HepG2 (cell line): ENCODE results near the gene RNPS1. TPM values are rescaled to one million over a fixed set of nuclear protein-coding genes. Genes with fewer than 3 reads are reported as not detected.

Experiments
- ATAC-seq: fragments of 200-7000 bp; cut with Tn5 transposase; 3 replicates; pipeline ENCODE4 v1.9.1; 2020; ENCODE audit warnings: mild to moderate bottlenecking, moderate library complexity
- BruUV-seq: library from RNA; stranded (reverse); fragments of 400-500 nt; replicated peaks from 2 replicates; lab custom pipeline; 2021; lab: Mats Ljungman, UMichigan
- CTCF ChIA-PET: fragments of 300-600 bp; formaldehyde crosslinking; extraction: SDS; loops from one replicate; lab custom pipeline; 2021; ENCODE audit warnings: low total read pairs, inconsistent platforms, low intra/inter-chr PET ratio; lab: Yijun Ruan, JAX
- POLR2A ChIA-PET: fragments of 350-600 bp; sonication (Branson Sonifier 250); formaldehyde crosslinking; loops from one replicate; lab custom pipeline; 2020; ENCODE audit warnings: antibody characterized with exemption, inconsistent platforms; lab: Yijun Ruan, JAX
- DNase-seq: peaks from one replicate; pipeline ENCODE4 v3.0.0-alpha.2; 2015; ENCODE audit warnings: low spot score
- FAIRE-seq: peaks from 3 replicates; lab custom pipeline; 2011; peaks lifted over from hg19 to GRCh38; lab: Jason Lieb, UNC
- H2AFZ ChIP-seq: one replicate; pipeline ENCODE4 v1.6.1; 2011; ENCODE audit warnings: low read length, inconsistent platforms
- H3K27ac ChIP-seq: fragments of 300-600 bp; 3 replicates; pipeline ENCODE4 v1.8.0; 2011; ENCODE audit warnings: mixed run types, mild to moderate bottlenecking, mixed read lengths, low read length, inconsistent platforms; ENCODE audit not compliant: insufficient read depth; ENCODE audit errors: extremely low read length
- H3K27me3 ChIP-seq, 2 experiments: fragments of 200-600 bp in 1 of 2; 2 replicates in 1 of 2; 3 replicates in 1 of 2; pipeline versions ENCODE4 v1.6.0 to v1.8.0; 2011; ENCODE audit warnings: low read length in 2 of 2, mild to moderate bottlenecking in 2 of 2, moderate library complexity in 2 of 2, inconsistent platforms in 1 of 2; ENCODE audit not compliant: insufficient read depth in 2 of 2, control insufficient read depth in 1 of 2
- H3K36me3 ChIP-seq, 2 experiments: fragments of 200-600 bp in 1 of 2; replicated peaks in 1 of 2; 2 replicates in 1 of 2; 3 replicates in 1 of 2; pipeline versions ENCODE4 v1.5.1 to v1.8.0; 2011; ENCODE audit warnings: low read length in 2 of 2, inconsistent platforms in 1 of 2; ENCODE audit not compliant: insufficient read depth in 2 of 2, control insufficient read depth in 1 of 2
- H3K4me1 ChIP-seq: 2 replicates; pipeline ENCODE4 v1.5.1; 2012; ENCODE audit warnings: low read length, inconsistent platforms; ENCODE audit not compliant: insufficient read depth
- H3K4me2 ChIP-seq: 2 replicates; pipeline ENCODE4 v1.6.0; 2011; ENCODE audit warnings: low read depth, low read length, inconsistent platforms
- H3K4me3 ChIP-seq, 3 experiments: fragments of 200-600 bp in 1 of 3; sonication (generic), shearing (Covaris generic) in 1 of 3; replicated peaks in 1 of 3; 2 replicates each; pipeline ENCODE4 v1.5.1; 2011 to 2016; ENCODE audit warnings: low read length in 3 of 3, inconsistent platforms in 2 of 3, low read depth in 2 of 3, mild to moderate bottlenecking in 2 of 3, control low read depth in 1 of 3, mixed read lengths in 1 of 3; ENCODE audit not compliant: insufficient read depth in 1 of 3
- H3K79me2 ChIP-seq: one replicate; pipeline ENCODE4 v1.6.1; 2011; ENCODE audit warnings: low read length, inconsistent platforms; ENCODE audit not compliant: insufficient read depth
- H3K9ac ChIP-seq: 2 replicates; pipeline ENCODE4 v1.6.0; 2011; ENCODE audit warnings: mild to moderate bottlenecking, low read depth, low read length, inconsistent platforms; ENCODE audit not compliant: insufficient read depth
- H3K9me3 ChIP-seq: 2 replicates; pipeline ENCODE4 v1.5.1; 2012; ENCODE audit warnings: mild to moderate bottlenecking, low read length
- H4K20me1 ChIP-seq: 2 replicates; pipeline ENCODE4 v1.6.0; 2011; ENCODE audit warnings: inconsistent platforms, mild to moderate bottlenecking, low read length, moderate library complexity; ENCODE audit not compliant: insufficient read depth
- ATF7-NPFF ChIP-seq: sonication (generic); formaldehyde crosslinking; IDR thresholded peaks from 2 replicates; pipeline ENCODE4 v1.8.1; 2023; ENCODE audit warnings: mild to moderate bottlenecking, low read depth, missing genetic modification reagents, moderate library complexity
- DNMT3B ChIP-seq: conservative IDR thresholded peaks from 2 replicates; pipeline ENCODE4 v1.6.1; 2016; ENCODE audit warnings: missing biosample characterization, control low read depth
- HIVEP1 ChIP-seq: sonication (generic); formaldehyde crosslinking; IDR thresholded peaks from 2 replicates; pipeline ENCODE4 v1.4.0; 2020; ENCODE audit warnings: mild to moderate bottlenecking, missing genetic modification reagents
- NR2F1 ChIP-seq, 2 experiments: fragments of 450-650 bp in 1 of 2; formaldehyde crosslinking in 1 of 2; IDR thresholded peaks; 2 replicates each; pipeline versions ENCODE4 v1.5.0 to v1.6.1; 2016 to 2020; ENCODE audit warnings: mild to moderate bottlenecking in 1 of 2, missing compliant biosample characterization in 1 of 2, missing genetic modification reagents in 1 of 2, moderate library complexity in 1 of 2
- RBM39 ChIP-seq: fragments of 200-400 bp; formaldehyde crosslinking; IDR thresholded peaks from one replicate; pipeline ENCODE4 v1.6.1; 2018; ENCODE audit warnings: antibody characterized with exemption, mild to moderate bottlenecking, low read depth, low read length; ENCODE audit not compliant: poor library complexity, severe bottlenecking
- RXRA ChIP-seq: sonication (generic); formaldehyde crosslinking; IDR thresholded peaks from 2 replicates; pipeline ENCODE4 v1.5.1; 2020; ENCODE audit warnings: missing genetic modification reagents
- ZFP36 ChIP-seq: fragments of 150-350 bp; IDR thresholded peaks from 2 replicates; pipeline ENCODE4 v1.6.1; 2018; ENCODE audit warnings: borderline replicate concordance, low read length, low read depth; ENCODE audit not compliant: partially characterized antibody
- ZNF430 ChIP-seq: sonication (generic); formaldehyde crosslinking; IDR thresholded peaks from 2 replicates; pipeline ENCODE4 v1.9.0; 2021; ENCODE audit warnings: mild to moderate bottlenecking, missing genetic modification reagents
- ZNF564 ChIP-seq: sonication (generic); formaldehyde crosslinking; IDR thresholded peaks from 2 replicates; pipeline ENCODE4 v1.8.1; 2023; ENCODE audit warnings: mild to moderate bottlenecking, missing genetic modification reagents
- ZNF660 ChIP-seq: sonication (generic); formaldehyde crosslinking; IDR thresholded peaks from 2 replicates; pipeline ENCODE4 v1.5.1; 2020; ENCODE audit warnings: mild to moderate bottlenecking, low read depth, missing genetic modification reagents, borderline replicate concordance
- ZXDC ChIP-seq: sonication (generic); formaldehyde crosslinking; IDR thresholded peaks from 2 replicates; pipeline ENCODE4 v1.5.0; 2020; ENCODE audit warnings: mild to moderate bottlenecking, missing genetic modification reagents
- WGBS: methylation state at CpG from one replicate; pipeline ENCODE4 v1.1.6; 2017; ENCODE audit warnings: low lambda C conversion rate; 5-methylcytosine and 5-hydroxymethylcytosine counted together
- in situ Hi-C: cut with HindIII; loops from 2 replicates; pipeline ENCODE4 v1.10.0; 2017; ENCODE audit warnings: low pct_unique_long_range_greater_than_20kb; ENCODE audit not compliant: extremely low pct_ligation_motif_present
- intact Hi-C: fragments of 100-400 bp; cut with micrococcal nuclease; formaldehyde crosslinking; loops from one replicate; pipeline ENCODE4 v1.10.0; 2022; ENCODE audit not compliant: unreplicated experiment
- polyA plus RNA-seq, 8 experiments: library from polyadenylated mRNA; depleted of rRNA in 3 of 8; stranded (reverse) in 7 of 8; unstranded in 1 of 8; fragments of >200 nt; fragmentation: Illumina TruSeq in 4 of 8; extraction: Trizol in 4 of 8; gene quantifications; 2 replicates each; pipeline versions ENCODE4 v1.2.1 to v1.2.3, GENCODE V29; 2011 to 2016; ENCODE audit warnings: low read depth in 4 of 8, missing spikeins in 1 of 8, mixed read lengths in 1 of 8; ENCODE audit not compliant: insufficient read depth in 1 of 8
- total RNA-seq, 5 experiments: library from RNA; depleted of rRNA; stranded (reverse); fragments of >200 nt; fragmentation: Illumina TruSeq; extraction: Trizol; gene quantifications; 2 replicates each; pipeline ENCODE4 v1.2.3, GENCODE V29; 2016; ENCODE audit warnings: low read depth in 1 of 5
- TF ChIP-seq, protein P1 (sequence below): sonication (generic); formaldehyde crosslinking; conservative IDR thresholded peaks from 2 replicates; pipeline ENCODE4 v1.4.0; 2020; ENCODE audit warnings: missing genetic modification reagents

Gene RNPS1
- total and polyA plus RNA-seq, 2 of the 13 experiments (the other 11 are each of a cell fraction or from before 2014, with no cell fraction given), result 126 to 133 TPM

DNA sequence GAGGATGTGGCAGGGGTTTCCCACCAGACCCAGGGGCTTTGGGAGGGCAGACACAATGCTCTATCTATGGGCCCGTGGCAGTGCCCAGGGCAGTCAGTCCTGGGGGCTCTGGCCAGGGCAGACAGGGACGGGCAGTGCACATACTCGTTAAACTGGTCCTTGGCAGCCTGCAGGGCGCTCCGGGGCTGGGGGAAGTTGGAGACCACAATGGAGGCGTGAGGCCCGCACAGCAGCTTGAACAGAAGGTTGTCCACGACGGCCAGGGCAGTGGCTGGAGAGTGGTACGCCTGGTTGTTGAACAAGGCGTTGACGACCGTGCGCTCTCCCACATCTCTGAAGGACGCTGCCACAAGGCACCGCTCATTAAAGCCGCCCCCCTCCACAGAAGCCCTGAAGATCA, 18.6 kb upstream of the RNPS1 start:
- CTCF ChIA-PET, result no interaction called here
- Histone ChIP-seq H3K27ac (no peak overlapping the region), H4K20me1 (no peaks in the 10 kb centered on the region), H3K27me3 (peaks cover 27 to 71% of the 10 kb centered on the region in 2 experiments; a peak in 4 of 5 replicates), H3K4me3 (no peak overlapping the region), H3K4me2 (no peak overlapping the region), H3K9me3 (no peaks in the 10 kb centered on the region), H3K36me3 (no peaks in the 10 kb centered on the region), H3K79me2 (no peaks in the 10 kb centered on the region), H3K4me1 (no peaks in the 10 kb centered on the region), H3K9ac (no peak overlapping the region), H2AFZ (no peak overlapping the region)
- ATAC-seq (no peak), DNase-seq (no peak), FAIRE-seq (no peak)
- TF ChIP-seq ZNF430 (CRISPR knock-in tag) (no peak), ATF7-NPFF (CRISPR knock-in tag) (no peak), ZXDC (no peak), ZNF660 (CRISPR knock-in tag) (no peak), HIVEP1 (CRISPR knock-in tag) (no peak), RBM39 (no peak), DNMT3B (CRISPR knock-in tag) (no peak), ZNF564 (CRISPR knock-in tag) (no peak), ZFP36 (no peak), RXRA (CRISPR knock-in tag) (no peak), NR2F1 (CRISPR knock-in tag; IDR thresholded peaks at IDR 0.05) (no peak)
- TF ChIP-seq, protein P1, sequence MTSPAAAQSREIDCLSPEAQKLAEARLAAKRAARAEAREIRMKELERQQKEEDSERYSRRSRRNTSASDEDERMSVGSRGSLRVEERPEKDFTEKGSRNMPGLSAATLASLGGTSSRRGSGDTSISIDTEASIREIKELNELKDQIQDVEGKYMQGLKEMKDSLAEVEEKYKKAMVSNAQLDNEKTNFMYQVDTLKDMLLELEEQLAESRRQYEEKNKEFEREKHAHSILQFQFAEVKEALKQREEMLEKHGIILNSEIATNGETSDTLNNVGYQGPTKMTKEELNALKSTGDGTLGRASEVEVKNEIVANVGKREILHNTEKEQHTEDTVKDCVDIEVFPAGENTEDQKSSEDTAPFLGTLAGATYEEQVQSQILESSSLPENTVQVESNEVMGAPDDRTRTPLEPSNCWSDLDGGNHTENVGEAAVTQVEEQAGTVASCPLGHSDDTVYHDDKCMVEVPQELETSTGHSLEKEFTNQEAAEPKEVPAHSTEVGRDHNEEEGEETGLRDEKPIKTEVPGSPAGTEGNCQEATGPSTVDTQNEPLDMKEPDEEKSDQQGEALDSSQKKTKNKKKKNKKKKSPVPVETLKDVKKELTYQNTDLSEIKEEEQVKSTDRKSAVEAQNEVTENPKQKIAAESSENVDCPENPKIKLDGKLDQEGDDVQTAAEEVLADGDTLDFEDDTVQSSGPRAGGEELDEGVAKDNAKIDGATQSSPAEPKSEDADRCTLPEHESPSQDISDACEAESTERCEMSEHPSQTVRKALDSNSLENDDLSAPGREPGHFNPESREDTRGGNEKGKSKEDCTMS, result no peak
- intact Hi-C loops, result no loop called here
- in situ Hi-C loops, result no loop called here
- WGBS, result 6% methylated on average over 8 of the region's 17 CpGs
- POLR2A ChIA-PET, result no interaction called here
- no TSS peak for BruUV-seq
